SH-SY5Y (cell line): ENCODE results near the gene COPB2.

Experiments used
- GATA2 ChIP-seq: IDR thresholded peaks from 2 replicates; pipeline ENCODE4 v1.6.1; 2011; ENCODE audit warnings: mild to moderate bottlenecking, low read depth, low read length
- GATA3 ChIP-seq: IDR thresholded peaks from 2 replicates; pipeline ENCODE4 v1.6.1; 2011; ENCODE audit warnings: low read depth, mild to moderate bottlenecking, low read length, moderate library complexity

- TF ChIP-seq GATA2 = no peak
- no peak for TF ChIP-seq GATA3
These were observed 45.3 kb downstream of the COPB2 start, which contains the start of gene MRPS22 for GRCh38 chr3:139343895-139344856.
